ENCODE data around the gene COL1A1.

COL1A1 gene

DNA sequence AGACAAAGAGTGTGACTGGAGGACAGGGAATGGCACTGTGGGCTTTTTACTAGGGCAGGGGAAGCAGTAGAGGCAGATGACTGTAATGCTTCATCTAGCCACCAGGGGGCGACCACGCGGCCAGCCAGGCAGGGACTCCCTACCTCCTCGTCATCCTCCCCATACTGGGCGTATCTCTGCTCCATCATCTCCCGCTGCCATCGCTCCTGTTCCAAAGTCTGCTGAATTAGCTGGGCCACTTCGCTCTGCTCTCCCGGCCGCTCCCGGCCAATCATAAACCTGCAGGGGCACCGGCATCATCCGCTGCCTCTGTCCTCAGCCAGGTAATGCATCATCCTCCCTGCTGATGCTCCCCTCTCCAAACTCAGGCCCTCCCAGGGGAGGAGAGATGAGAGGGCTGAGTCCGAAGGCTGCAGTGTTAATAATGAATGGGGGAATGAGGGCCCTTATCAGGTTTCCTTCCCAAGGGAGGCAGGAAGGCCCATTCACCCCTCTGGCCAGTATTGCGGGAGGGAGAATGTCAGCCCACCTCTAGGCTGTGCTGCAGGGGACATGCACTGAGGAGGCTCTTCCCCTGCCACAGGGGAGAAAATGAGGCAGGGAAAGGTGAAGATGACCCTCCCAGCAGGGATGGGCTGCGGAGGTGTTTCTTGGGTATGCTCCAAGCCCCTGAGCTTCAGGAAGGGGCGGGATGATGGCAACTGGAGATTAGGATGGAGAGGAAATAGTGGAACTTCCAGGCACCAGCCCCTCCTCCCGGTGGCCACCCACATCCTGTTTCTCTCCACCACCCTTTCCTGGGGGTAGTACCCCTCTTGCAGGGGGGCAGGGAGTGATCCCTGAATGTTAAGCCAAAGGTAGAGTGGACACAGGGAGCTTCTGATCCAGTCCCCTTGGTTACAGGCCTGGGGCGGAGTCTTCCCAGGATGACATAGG is 61.2 kb downstream of the COL1A1 start:
- TF ChIP-seq, protein P1, sequence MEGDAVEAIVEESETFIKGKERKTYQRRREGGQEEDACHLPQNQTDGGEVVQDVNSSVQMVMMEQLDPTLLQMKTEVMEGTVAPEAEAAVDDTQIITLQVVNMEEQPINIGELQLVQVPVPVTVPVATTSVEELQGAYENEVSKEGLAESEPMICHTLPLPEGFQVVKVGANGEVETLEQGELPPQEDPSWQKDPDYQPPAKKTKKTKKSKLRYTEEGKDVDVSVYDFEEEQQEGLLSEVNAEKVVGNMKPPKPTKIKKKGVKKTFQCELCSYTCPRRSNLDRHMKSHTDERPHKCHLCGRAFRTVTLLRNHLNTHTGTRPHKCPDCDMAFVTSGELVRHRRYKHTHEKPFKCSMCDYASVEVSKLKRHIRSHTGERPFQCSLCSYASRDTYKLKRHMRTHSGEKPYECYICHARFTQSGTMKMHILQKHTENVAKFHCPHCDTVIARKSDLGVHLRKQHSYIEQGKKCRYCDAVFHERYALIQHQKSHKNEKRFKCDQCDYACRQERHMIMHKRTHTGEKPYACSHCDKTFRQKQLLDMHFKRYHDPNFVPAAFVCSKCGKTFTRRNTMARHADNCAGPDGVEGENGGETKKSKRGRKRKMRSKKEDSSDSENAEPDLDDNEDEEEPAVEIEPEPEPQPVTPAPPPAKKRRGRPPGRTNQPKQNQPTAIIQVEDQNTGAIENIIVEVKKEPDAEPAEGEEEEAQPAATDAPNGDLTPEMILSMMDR (IDR thresholded peaks at IDR 0.05): peak; percentile 92

DNA sequence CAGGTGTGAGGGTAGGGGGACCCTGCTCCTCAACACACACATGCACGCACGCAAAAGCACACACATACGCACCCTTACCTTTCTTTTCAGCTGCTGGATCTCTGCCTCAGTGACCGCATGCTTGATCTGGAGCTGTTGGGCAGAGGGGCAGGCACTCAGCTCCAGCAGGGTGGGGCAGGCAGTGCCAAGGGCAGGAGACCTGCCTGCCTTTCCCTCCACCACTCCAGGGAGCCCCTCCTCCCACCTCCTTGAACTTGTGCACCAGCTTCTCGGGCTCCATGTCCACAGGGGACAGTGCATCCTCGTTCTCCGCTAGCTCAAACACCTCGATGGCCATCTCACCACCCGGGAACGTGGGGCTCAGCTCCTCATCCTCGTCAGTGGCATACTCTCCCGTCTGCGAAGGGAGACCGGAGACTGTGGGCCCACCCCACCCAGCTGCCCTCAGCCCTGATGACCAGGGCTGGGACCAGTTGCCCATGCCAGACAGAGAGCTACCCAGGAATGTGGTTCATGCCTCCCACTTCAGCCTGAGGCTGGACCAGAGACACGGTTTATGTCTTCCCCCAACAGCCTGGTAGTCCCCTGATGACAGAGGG is 62.1 kb downstream of the COL1A1 start:
- TF ChIP-seq, protein P1 (IDR thresholded peaks at IDR 0.05): no peak

DNA sequence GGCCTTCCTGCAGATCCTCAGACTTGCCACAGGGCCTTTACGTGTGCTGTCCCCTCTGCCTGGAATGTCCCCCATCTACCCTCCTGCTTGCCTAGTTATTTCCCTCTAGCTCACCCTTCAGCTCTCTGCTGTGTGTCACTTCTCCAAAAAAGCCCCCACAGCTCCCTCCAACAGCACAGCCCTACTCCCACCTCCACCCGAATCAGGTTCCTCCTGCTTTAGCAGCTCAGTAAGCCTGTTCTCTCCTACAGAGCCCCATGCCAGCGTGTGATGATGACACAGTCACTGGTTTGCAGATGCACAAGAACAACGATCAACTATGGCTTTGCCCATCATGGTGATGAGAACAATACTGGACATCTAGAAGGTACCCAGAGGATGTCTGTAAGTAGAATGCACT is 64.4 kb downstream of the COL1A1 start:
- TF ChIP-seq, protein P1 (IDR thresholded peaks at IDR 0.05): no peak

DNA sequence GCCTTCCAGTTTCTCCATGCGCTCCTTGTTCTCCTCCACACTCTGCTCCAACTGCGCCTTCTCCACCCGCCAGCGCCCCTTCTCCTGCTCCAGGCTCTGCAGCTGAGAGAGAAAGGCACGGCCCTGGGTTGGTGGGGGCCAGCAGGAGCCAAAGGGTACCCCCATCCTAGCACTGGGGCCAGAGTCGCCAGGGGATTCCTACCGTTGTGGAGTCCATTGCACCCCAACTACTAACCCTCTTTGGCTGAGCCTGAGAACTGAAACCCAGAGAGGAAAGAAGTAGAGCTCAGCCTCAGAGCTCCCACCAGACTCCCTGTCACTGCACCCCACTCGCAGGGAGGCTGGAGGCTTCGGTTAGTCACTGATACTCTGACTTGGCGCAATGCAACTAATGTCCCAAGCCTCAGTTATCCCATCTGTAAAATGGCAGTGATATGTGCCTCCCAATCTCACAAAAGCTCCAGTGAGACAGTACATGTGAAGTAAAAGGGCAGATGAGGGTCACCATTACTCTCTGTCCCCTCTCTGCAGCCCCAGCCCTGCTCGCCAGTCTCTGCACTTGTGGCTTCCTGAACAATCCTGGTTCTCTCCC is 65.2 kb downstream of the COL1A1 start:
- TF ChIP-seq, protein P1 (IDR thresholded peaks at IDR 0.05): no peak

DNA sequence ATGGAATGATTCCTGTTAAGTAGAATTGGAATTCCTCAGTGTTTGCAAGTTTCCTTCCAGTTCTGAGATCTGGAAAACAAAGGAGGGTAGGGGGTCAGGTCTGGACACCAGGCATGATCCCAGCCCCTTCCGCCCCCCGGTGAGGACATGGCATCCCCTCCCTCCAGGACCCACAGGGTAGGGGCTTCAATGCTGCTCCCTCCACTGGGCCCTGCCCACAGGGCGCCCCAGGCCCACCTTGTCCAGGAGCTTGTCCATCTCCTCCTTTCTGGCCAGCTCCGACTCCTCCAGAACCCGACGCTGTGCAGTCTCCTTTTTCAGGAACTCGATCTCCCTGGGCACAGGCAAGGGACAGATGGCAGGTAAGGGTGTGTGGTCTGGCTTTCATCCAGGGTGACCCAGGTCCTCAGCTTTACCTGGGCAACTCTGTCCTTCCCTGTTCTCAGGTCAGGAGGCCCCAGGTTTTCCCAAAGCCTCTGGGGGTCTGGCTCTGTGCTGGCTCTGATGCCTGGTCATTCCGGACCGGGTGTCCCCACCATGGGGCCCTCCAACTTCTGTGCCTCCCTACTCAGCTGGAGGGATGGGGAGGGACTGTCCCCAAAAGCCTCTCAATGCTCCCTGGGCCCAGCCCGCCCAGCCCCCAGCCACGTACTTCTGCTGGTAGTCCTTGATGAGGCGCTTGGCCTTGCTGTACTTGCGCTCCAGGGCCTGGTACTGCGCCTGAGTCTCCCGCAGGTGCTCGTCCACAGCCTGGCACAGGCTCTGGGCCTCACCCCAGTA is 65.9 kb downstream of the COL1A1 start:
- TF ChIP-seq, protein P1 (IDR thresholded peaks at IDR 0.05): no peak

DNA sequence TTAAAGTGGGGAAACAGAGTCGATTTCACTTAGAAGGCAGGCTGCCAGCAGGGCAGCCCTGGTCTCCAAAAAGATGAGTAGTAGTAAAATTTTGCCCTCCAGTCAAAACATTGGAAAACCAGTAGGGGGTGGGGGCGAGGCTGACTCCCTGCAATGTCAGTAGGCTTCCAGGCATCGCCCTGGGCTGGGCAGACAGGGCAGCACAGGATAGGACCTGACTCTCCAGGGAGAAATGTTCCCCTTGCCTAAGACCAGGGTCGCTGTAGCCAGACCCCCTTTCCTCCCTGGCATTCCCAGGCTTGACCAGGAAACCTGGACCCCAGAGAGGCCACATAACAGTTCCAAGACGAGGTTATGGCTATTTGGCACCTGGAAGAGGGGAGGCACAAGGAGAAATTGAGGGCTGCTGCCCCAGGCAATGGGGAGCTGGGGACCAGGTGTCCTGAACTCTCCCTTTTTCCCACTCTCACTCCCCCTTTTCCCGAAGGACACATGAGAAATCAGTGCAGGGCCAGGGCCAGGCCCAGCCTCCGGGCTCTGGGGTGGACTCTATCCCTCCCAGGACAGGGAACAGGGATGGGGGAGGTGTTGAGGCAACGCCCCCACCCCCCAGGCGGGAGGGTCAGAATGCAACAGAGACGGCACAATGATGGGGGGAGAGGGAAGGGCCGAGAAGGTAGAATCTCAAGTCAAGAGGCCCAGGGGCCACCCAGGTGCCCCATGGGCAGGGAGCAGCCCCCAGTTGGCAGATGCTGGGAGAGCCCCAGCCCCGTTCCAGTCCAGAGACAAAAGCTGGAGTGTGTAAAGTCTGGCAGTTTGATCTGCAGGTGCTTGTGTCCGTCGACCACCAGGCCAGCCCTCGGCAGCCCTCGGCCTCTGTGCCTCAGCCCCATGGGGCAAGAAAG is 67.0 kb downstream of the COL1A1 start:
- TF ChIP-seq, protein P1 (IDR thresholded peaks at IDR 0.05): no peak
